Raji (cell line): ENCODE data around the gene ASF1B.
A peak's percentile ranks its signal among the peaks of the same experiment; 100 is the strongest.

Experiments used
- POLR2A ChIP-seq: IDR thresholded peaks from 2 replicates; pipeline ENCODE4 v1.6.1; 2011; ENCODE audit warnings: low read depth, low read length, control low read depth; ENCODE audit not compliant: insufficient read depth

ASF1B gene

GRCh38 chr19:14089662-14090508 lies 46.5 kb downstream of the ASF1B start:
- no peak for TF ChIP-seq POLR2A

GRCh38 chr19:14089412-14089661 lies 47.1 kb downstream of the ASF1B start:
- no peak for TF ChIP-seq POLR2A

- no peak; the same call in 1 of the 2 replicates for TF ChIP-seq POLR2A
Observed at GRCh38 chr19:14088634-14089411, 47.6 kb downstream of the ASF1B start.

- TF ChIP-seq POLR2A: no peak
Observed at GRCh38 chr19:14086098-14086497, 50.3 kb downstream of the ASF1B start.

- no peak for TF ChIP-seq POLR2A
Observed at GRCh38 chr19:14085309-14085995, 50.9 kb downstream of the ASF1B start, which contains the start of gene C19orf67. Gene C19orf67, minus strand, starts transcription at chr19:14085783. Its CDS starts 156 bp downstream, at chr19:14085627.

DNA sequence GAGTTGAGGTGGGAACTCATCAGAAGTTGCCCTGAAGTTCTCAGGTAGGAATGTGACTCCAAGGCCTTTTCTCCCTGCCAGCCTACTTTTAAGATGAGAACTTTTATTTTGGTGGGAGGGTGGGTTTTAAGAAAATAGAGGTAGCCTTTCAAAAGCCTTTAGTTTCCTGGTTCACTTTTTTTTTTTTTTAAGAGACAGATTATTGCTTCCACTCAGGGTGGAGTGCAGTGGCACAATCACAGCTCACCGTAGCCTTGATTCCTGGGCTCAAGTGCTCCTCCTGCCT lies 53.8 kb downstream of the ASF1B start:
- TF ChIP-seq POLR2A: no peak

DNA sequence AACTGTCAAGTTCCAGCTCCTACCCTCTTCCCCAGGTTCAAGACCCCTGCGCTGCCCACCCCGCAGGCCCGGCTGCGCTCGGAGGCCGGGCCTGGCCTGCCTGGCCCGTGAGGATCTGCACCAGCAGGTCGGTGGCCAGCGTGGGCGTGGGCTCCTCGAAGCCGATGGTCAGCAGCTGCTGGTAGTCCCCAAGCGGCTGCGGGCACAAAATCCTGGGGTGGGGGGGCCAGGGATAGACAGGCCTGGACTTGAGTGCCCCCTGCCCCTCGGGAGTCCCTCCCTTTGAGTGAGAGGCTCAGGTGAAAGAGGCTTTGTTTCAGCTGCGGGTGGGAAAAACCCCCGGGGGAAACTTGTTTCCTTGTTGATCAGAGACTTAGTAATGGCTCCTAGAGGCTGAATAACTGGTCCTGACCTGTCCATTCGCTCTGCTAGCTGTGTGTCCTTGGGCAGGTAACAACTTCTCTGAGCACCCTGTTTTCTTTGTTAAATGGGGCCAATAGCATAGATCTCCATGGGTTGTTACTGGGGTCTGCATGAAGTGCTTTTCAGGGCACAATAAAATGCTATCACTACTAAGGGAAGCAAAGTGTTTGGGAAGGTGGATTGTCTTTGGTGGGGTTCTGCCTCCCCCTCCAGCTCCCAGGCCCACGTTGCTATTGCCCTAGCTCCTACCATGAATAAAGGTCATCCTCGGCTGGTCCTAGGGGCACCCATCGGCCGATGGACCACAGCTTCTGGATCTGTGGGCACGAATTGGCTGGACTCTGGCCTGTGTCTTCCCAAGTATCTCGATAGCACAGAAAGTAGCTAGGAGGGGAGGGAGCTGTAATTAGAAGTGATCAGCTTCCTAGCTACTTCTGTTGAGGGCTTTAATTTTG lies 54.4 kb downstream of the ASF1B start:
- no peak for TF ChIP-seq POLR2A

- peak; percentile 54; the same call in 1 of the 2 replicates for TF ChIP-seq POLR2A
Observed at GRCh38 chr19:14080887-14081796, 55.2 kb downstream of the ASF1B start.

GRCh38 chr19:14078411-14078810 lies 58.0 kb downstream of the ASF1B start:
- TF ChIP-seq POLR2A: no peak

GRCh38 chr19:14073925-14074838 lies 62.2 kb downstream of the ASF1B start:
- no peak for TF ChIP-seq POLR2A

GRCh38 chr19:14073261-14073924 lies 63.0 kb downstream of the ASF1B start:
- peak; percentile 57 for TF ChIP-seq POLR2A

- TF ChIP-seq POLR2A: no peak
Observed at GRCh38 chr19:14072535-14073260, 63.7 kb downstream of the ASF1B start, which contains the start of gene MISP3. Gene MISP3, plus strand, starts transcription at chr19:14072786. Its CDS starts 524 bp downstream, at chr19:14073310.
